Mesenchymal stem cell (in vitro differentiated cells and primary cell): ENCODE data around the gene NRXN3.

Source experiments
- DNase-seq: peaks from one replicate; pipeline ENCODE4 v3.0.0-alpha.2; 2013
- H2AFZ ChIP-seq: one replicate; pipeline ENCODE4 v1.6.1; 2013; ENCODE audit warnings: low read depth, mild to moderate bottlenecking, control low read depth, inconsistent platforms, low read length, moderate library complexity
- H2AK5ac ChIP-seq: 2 replicates; pipeline ENCODE4 v1.6.1; 2013; ENCODE audit warnings: low read length, moderate library complexity, mild to moderate bottlenecking, inconsistent platforms; ENCODE audit not compliant: severe bottlenecking
- H2BK120ac ChIP-seq: one replicate; pipeline ENCODE4 v1.6.1; 2013; ENCODE audit warnings: low read depth, mild to moderate bottlenecking, inconsistent platforms, low read length, moderate library complexity
- H2BK12ac ChIP-seq, 2 experiments: one replicate each; pipeline ENCODE4 v1.6.1; 2013; ENCODE audit warnings: inconsistent platforms in 2 of 2, low read length in 2 of 2, mild to moderate bottlenecking in 2 of 2, moderate library complexity in 2 of 2, control low read depth in 1 of 2
- H2BK15ac ChIP-seq: one replicate; pipeline ENCODE4 v1.6.1; 2013; ENCODE audit warnings: mild to moderate bottlenecking, low read depth, inconsistent platforms; ENCODE audit not compliant: poor library complexity, severe bottlenecking
- H2BK5ac ChIP-seq: 2 replicates; pipeline ENCODE4 v1.6.1; 2013; ENCODE audit warnings: low read depth, mild to moderate bottlenecking, low read length, control low read depth, inconsistent platforms; ENCODE audit not compliant: poor library complexity, severe bottlenecking
- H3K14ac ChIP-seq, 2 experiments: one replicate each; pipeline ENCODE4 v1.6.1; 2013; ENCODE audit warnings: inconsistent platforms in 2 of 2, low read length in 2 of 2, control low read depth in 1 of 2, mild to moderate bottlenecking in 1 of 2, moderate library complexity in 1 of 2
- H3K18ac ChIP-seq, 2 experiments: one replicate each; pipeline ENCODE4 v1.6.1; 2013; ENCODE audit warnings: inconsistent platforms in 2 of 2, low read length in 2 of 2, control low read depth in 1 of 2, low read depth in 1 of 2, mild to moderate bottlenecking in 1 of 2
- H3K23ac ChIP-seq, 2 experiments: one replicate each; pipeline ENCODE4 v1.6.1; 2013; ENCODE audit warnings: inconsistent platforms in 2 of 2, low read length in 2 of 2, mild to moderate bottlenecking in 2 of 2, moderate library complexity in 2 of 2, control low read depth in 1 of 2
- H3K27ac ChIP-seq: 2 replicates; pipeline ENCODE4 v1.5.1; 2013; ENCODE audit warnings: mild to moderate bottlenecking, moderate library complexity, low read length, control low read depth, inconsistent platforms; ENCODE audit not compliant: poor library complexity, severe bottlenecking
- H3K27me3 ChIP-seq, 2 experiments: 2 replicates each; pipeline versions ENCODE4 v1.6.1 to v1.7.0; 2013; ENCODE audit warnings: low read length in 2 of 2, mild to moderate bottlenecking in 2 of 2, moderate library complexity in 2 of 2, control low read depth in 1 of 2, inconsistent platforms in 1 of 2; ENCODE audit not compliant: control insufficient read depth in 1 of 2, insufficient read depth in 1 of 2
- H3K36me3 ChIP-seq, 2 experiments: 2 replicates each; pipeline versions ENCODE4 v1.6.1 to v1.7.0; 2013; ENCODE audit warnings: low read length in 2 of 2, control low read depth in 1 of 2, inconsistent platforms in 1 of 2, low read depth in 1 of 2, mild to moderate bottlenecking in 1 of 2; ENCODE audit not compliant: insufficient read depth in 2 of 2, control insufficient read depth in 1 of 2
- H3K4ac ChIP-seq, 2 experiments: one replicate each; pipeline ENCODE4 v1.6.1; 2013; ENCODE audit warnings: inconsistent platforms in 2 of 2, low read length in 2 of 2, mild to moderate bottlenecking in 2 of 2, moderate library complexity in 2 of 2, control low read depth in 1 of 2, low read depth in 1 of 2
- H3K4me1 ChIP-seq: 2 replicates; pipeline ENCODE4 v1.6.1; 2013; ENCODE audit warnings: low read depth, low read length, control low read depth; ENCODE audit not compliant: control insufficient read depth, insufficient read depth
- H3K4me2 ChIP-seq: 2 replicates; pipeline ENCODE4 v1.6.1; 2013; ENCODE audit warnings: low read length, mild to moderate bottlenecking, inconsistent platforms; ENCODE audit not compliant: poor library complexity, severe bottlenecking
- H3K4me3 ChIP-seq, 2 experiments: 2 replicates each; pipeline versions ENCODE4 v1.5.1 to v1.7.0; 2013; ENCODE audit warnings: low read length in 2 of 2, mild to moderate bottlenecking in 2 of 2, control low read depth in 1 of 2, low read depth in 1 of 2; ENCODE audit not compliant: insufficient read depth in 1 of 2
- H3K79me1 ChIP-seq: replicated peaks from 2 replicates; pipeline ENCODE4 v1.6.1; 2013; ENCODE audit warnings: mild to moderate bottlenecking, control low read depth, low read length, inconsistent platforms; ENCODE audit not compliant: poor library complexity, severe bottlenecking
- H3K9ac ChIP-seq: 2 replicates; pipeline ENCODE4 v1.7.0; 2013; ENCODE audit warnings: mild to moderate bottlenecking, low read length, moderate library complexity
- H3K9me3 ChIP-seq: 2 replicates; pipeline ENCODE4 v1.7.0; 2013; ENCODE audit warnings: mild to moderate bottlenecking, low read length; ENCODE audit not compliant: control insufficient read depth
- H4K8ac ChIP-seq: one replicate; pipeline ENCODE4 v1.6.1; 2013; ENCODE audit warnings: inconsistent platforms, mild to moderate bottlenecking, low read length, moderate library complexity
- H4K91ac ChIP-seq: one replicate; pipeline ENCODE4 v1.6.1; 2013; ENCODE audit warnings: mild to moderate bottlenecking, low read length, inconsistent platforms
- WGBS: methylation state at CpG from one replicate; pipeline ENCODE4 v1.1.7; 2013; ENCODE audit warnings: mixed read lengths; 5-methylcytosine and 5-hydroxymethylcytosine counted together

NRXN3 gene

GRCh38 chr14:79050787-79051727 is 880.9 kb downstream of the NRXN3 start:
- Histone ChIP-seq H2BK12ac (no peak overlapping the region), H2BK120ac (no peak overlapping the region), H3K79me1 (no peaks in the 10 kb centered on the region), H4K8ac (no peak overlapping the region), H3K4me2 (no peak overlapping the region), H3K4me3 (no peak overlapping the region), H3K14ac (no peak overlapping the region), H3K36me3 (no peaks in the 10 kb centered on the region), H2AFZ (no peak overlapping the region), H2BK5ac (no peak overlapping the region), H3K27me3 (peaks cover 0 to 9% of the 10 kb centered on the region in 2 experiments), H3K18ac (no peak overlapping the region), H2BK15ac (no peak overlapping the region), H3K9me3 (no peaks in the 10 kb centered on the region), H3K23ac (no peak overlapping the region), H3K4me1 (no peaks in the 10 kb centered on the region), H2AK5ac (no peak overlapping the region), H3K27ac (no peak overlapping the region), H4K91ac (no peak overlapping the region), H3K4ac (no peak overlapping the region), H3K9ac (no peak overlapping the region)
- DNase-seq = no peak
- 88% methylated on average over 5 of the region's 6 CpGs for WGBS

GRCh38 chr14:79051742-79052141 is 881.6 kb downstream of the NRXN3 start:
- Histone ChIP-seq H3K18ac (no peak overlapping the region), H4K91ac (no peak overlapping the region), H2AFZ (no peak overlapping the region), H3K79me1 (no peaks in the 10 kb centered on the region), H3K14ac (no peak overlapping the region), H3K27ac (no peak overlapping the region), H2BK15ac (no peak overlapping the region), H3K36me3 (no peaks in the 10 kb centered on the region), H2BK12ac (no peak overlapping the region), H3K9me3 (no peaks in the 10 kb centered on the region), H4K8ac (no peak overlapping the region), H2BK120ac (no peak overlapping the region), H2AK5ac (no peak overlapping the region), H3K9ac (no peak overlapping the region), H3K4ac (no peak overlapping the region), H2BK5ac (no peak overlapping the region), H3K4me3 (no peak overlapping the region), H3K4me1 (no peaks in the 10 kb centered on the region), H3K27me3 (peaks cover 0 to 9% of the 10 kb centered on the region in 2 experiments), H3K23ac (no peak overlapping the region), H3K4me2 (no peak overlapping the region)
- 98% methylated on average over 3 of the region's 4 CpGs for WGBS
- DNase-seq = no peak

DNA sequence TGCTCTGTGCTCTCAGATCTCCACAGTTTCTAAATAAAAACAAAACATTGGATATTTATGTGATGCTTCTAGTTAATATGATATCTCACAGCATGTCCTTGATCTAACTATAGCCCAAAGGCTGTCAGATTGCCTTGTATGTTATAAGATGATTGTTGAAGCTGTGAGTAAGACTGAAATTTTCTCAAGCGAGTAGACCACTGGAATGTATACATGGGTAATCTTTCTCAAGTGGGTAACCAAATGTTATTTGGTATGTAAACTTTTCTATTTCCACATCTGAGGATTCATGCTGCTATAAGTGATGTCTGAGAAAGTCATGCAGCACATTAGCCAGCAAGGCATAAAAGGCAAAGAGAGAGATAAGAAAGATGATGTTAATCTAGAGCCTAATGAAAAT is 886.7 kb downstream of the NRXN3 start:
- Histone ChIP-seq H3K4me2 (no peak overlapping the region), H2AK5ac (no peak overlapping the region), H3K27me3 (peaks cover 0 to 17% of the 10 kb centered on the region in 2 experiments), H2BK12ac (no peak overlapping the region), H4K91ac (no peak overlapping the region), H3K4ac (no peak overlapping the region), H3K4me3 (no peak overlapping the region), H2BK15ac (no peak overlapping the region), H3K9ac (no peak overlapping the region), H3K79me1 (no peaks in the 10 kb centered on the region), H3K23ac (no peak overlapping the region), H2BK120ac (no peak overlapping the region), H3K18ac (peak overlapping the region in 1 of 2 experiments; percentile 33), H3K14ac (no peak overlapping the region), H3K9me3 (no peaks in the 10 kb centered on the region), H3K36me3 (no peaks in the 10 kb centered on the region), H2BK5ac (no peak overlapping the region), H2AFZ (no peak overlapping the region), H3K27ac (no peak overlapping the region), H4K8ac (no peak overlapping the region), H3K4me1 (no peaks in the 10 kb centered on the region)
- WGBS = 0% methylated on average over 1 of the region's 1 CpG
- DNase-seq = peak; percentile 93

GRCh38 chr14:79057333-79057732 is 887.2 kb downstream of the NRXN3 start:
- H3K9me3 ChIP-seq = no peaks in the 10 kb centered on the region
- H3K27ac ChIP-seq = no peak overlapping the region
- H2BK12ac ChIP-seq = no peak overlapping the region
- H2AK5ac ChIP-seq = no peak overlapping the region
- H3K23ac ChIP-seq = no peak overlapping the region
- H3K27me3 ChIP-seq = peaks cover 0 to 14% of the 10 kb centered on the region in 2 experiments
- no peak overlapping the region for H3K9ac ChIP-seq
- H2BK5ac ChIP-seq = no peak overlapping the region
- H2AFZ ChIP-seq = no peak overlapping the region
- H2BK120ac ChIP-seq = no peak overlapping the region
- H3K79me1 ChIP-seq = no peaks in the 10 kb centered on the region
- no peak overlapping the region for H3K4me2 ChIP-seq
- no peak overlapping the region for H3K4ac ChIP-seq
- H3K36me3 ChIP-seq = no peaks in the 10 kb centered on the region
- WGBS = 65% methylated on average over 2 of the region's 2 CpGs
- H3K4me1 ChIP-seq = no peaks in the 10 kb centered on the region
- no peak overlapping the region for H3K4me3 ChIP-seq
- H3K14ac ChIP-seq = no peak overlapping the region
- no peak overlapping the region for H4K91ac ChIP-seq
- H2BK15ac ChIP-seq = no peak overlapping the region
- H3K18ac ChIP-seq = no peak overlapping the region
- H4K8ac ChIP-seq = no peak overlapping the region
- DNase-seq = peak; percentile 66
